ENCODE results near the gene GLOD4.

Gene GLOD4

DNA sequence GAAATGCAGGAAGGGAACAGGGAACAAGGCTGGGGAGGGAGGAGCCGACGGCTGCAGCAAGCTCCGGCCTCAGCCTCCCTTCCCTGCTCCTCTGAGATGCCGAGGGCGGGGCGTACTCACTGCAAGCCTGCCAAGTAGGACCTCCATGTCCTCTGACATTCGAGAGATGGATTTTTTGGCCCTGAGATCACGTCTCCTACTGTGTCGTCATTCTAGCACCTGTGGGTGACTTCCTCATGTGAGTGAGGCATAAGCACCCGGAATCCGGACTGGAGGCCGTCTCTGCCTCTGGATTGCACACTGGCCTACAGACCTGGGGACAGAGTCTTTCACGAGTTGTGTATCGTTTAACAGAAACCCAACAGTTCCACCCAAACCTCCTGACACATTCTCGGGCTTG, 14.5 kb upstream of the GLOD4 start:
- no peak for TF ChIP-seq FOXP2 (optimal IDR thresholded peaks at IDR 0.05; ENCODE audit: borderline replicate concordance, extremely low read depth, extremely low read length, insufficient read depth)
- TF ChIP-seq POLR2AphosphoS5 (IDR thresholded peaks at IDR 0.05; ENCODE audit: low read depth, low read length) = no peak
- no peak for TF ChIP-seq SIN3A (IDR thresholded peaks at IDR 0.05; ENCODE audit: borderline replicate concordance, insufficient read depth, low read length)
- TF ChIP-seq REST (IDR thresholded peaks at IDR 0.05; ENCODE audit: insufficient read depth in 1 of 2, low read depth in 2 of 2, low read length in 2 of 2) = no peak
- TF ChIP-seq TAF1 (IDR thresholded peaks at IDR 0.05; ENCODE audit: borderline replicate concordance, insufficient read depth, low read length) = no peak

DNA sequence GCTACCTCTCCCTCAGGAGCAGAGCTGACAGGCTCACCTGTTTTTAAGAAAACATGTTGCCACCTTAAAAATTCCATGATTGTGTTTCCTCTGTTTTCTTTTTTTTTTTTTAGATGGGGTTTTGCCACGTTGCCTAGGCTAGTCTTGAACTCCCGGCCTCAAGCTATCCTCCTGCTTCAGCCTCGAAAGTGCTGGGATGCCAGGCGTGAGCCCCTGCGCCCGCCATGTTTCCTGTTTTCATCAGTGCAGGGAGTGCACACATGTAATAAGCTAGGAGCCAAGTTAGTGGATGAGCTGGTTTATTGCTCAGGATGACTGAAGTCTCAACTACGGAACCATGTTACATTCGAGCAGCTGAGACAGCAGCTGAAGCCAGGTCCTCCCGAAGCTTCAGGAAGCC, 13.6 kb upstream of the GLOD4 start:
- no peak for TF ChIP-seq REST (IDR thresholded peaks at IDR 0.05; ENCODE audit: insufficient read depth in 1 of 2, low read depth in 2 of 2, low read length in 2 of 2)
- TF ChIP-seq TAF1 (IDR thresholded peaks at IDR 0.05; ENCODE audit: borderline replicate concordance, insufficient read depth, low read length) = no peak
- no peak for TF ChIP-seq SIN3A (IDR thresholded peaks at IDR 0.05; ENCODE audit: borderline replicate concordance, insufficient read depth, low read length)
- TF ChIP-seq FOXP2 (optimal IDR thresholded peaks at IDR 0.05; ENCODE audit: borderline replicate concordance, extremely low read depth, extremely low read length, insufficient read depth) = no peak
- TF ChIP-seq POLR2AphosphoS5 (IDR thresholded peaks at IDR 0.05; ENCODE audit: low read depth, low read length) = no peak

DNA sequence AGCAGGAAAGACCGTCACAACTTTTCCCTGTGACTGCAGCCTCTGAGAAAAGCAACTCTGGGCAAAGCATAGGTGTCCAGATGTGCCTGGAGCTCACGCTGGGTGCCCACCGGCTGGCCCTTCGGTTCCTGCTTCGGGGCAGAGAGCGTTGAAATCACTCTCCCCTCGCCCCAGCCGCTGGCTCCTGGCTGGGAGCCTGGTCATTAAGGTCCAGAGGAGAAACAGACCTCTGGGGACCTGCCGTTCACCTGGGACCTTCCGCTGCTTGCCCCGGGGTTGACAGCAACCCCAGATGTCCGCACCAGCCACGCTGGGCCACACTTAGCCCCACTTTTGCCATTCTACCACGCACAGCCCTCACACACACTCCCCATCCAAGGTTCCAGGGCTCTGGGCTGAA, 13.2 kb upstream of the GLOD4 start:
- TF ChIP-seq REST (IDR thresholded peaks at IDR 0.05; ENCODE audit: insufficient read depth in 1 of 2, low read depth in 2 of 2, low read length in 2 of 2) (no peak), POLR2AphosphoS5 (IDR thresholded peaks at IDR 0.05; ENCODE audit: low read depth, low read length) (no peak), FOXP2 (optimal IDR thresholded peaks at IDR 0.05; ENCODE audit: borderline replicate concordance, extremely low read depth, extremely low read length, insufficient read depth) (no peak)

DNA sequence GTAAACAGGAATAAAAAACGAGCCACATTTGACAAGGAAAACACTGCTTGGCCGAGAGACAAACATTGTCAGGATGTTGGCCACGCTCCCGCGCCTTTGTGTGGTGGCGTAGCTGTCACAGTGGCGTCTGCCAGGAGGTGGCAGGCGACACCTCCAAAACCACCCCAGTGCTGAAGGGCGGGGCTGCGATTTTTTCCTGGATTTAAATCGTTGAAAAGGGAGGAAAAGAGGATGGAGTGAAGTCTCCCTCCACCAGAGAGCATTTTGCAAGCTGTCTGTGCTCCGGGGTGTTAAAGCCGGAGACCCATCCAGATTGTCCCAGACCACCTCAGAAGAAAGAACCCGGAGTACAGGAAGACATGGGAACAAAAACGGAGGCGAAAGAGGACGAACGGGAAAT, 12.8 kb upstream of the GLOD4 start:
- peak; percentile 86; the same call in 1 of the 2 replicates for TF ChIP-seq SIN3A (IDR thresholded peaks at IDR 0.05; ENCODE audit: borderline replicate concordance, insufficient read depth, low read length)
- TF ChIP-seq FOXP2 (optimal IDR thresholded peaks at IDR 0.05; ENCODE audit: borderline replicate concordance, extremely low read depth, extremely low read length, insufficient read depth) = peak; percentile 57
- TF ChIP-seq REST (IDR thresholded peaks at IDR 0.05; ENCODE audit: insufficient read depth in 1 of 2, low read depth in 2 of 2, low read length in 2 of 2) = no peak
- TF ChIP-seq TAF1 (IDR thresholded peaks at IDR 0.05; ENCODE audit: borderline replicate concordance, insufficient read depth, low read length) = no peak
- TF ChIP-seq POLR2AphosphoS5 (IDR thresholded peaks at IDR 0.05; ENCODE audit: low read depth, low read length) = peak; percentile 62

GRCh38 chr17:792277-792676, 10.2 kb upstream of the GLOD4 start:
- TF ChIP-seq FOXP2 (optimal IDR thresholded peaks at IDR 0.05; ENCODE audit: borderline replicate concordance, extremely low read depth, extremely low read length, insufficient read depth) (no peak), SIN3A (IDR thresholded peaks at IDR 0.05; ENCODE audit: borderline replicate concordance, insufficient read depth, low read length) (no peak), POLR2AphosphoS5 (IDR thresholded peaks at IDR 0.05; ENCODE audit: low read depth, low read length) (no peak), REST (IDR thresholded peaks at IDR 0.05; ENCODE audit: insufficient read depth in 1 of 2, low read depth in 2 of 2, low read length in 2 of 2) (no peak)
